H1 (cell line): ENCODE results near the gene MNAT1. TPM values are rescaled to one million over a fixed set of nuclear protein-coding genes. Genes with fewer than 3 reads are reported as not detected.

Experiments
- KDM1A ChIP-seq: fragments of 200-600, 300-600 bp; sonication (generic); IDR thresholded peaks from 2 replicates; pipeline ENCODE4 v1.7.1; 2016; ENCODE audit warnings: mild to moderate bottlenecking, low read length, borderline replicate concordance
- PHF8 ChIP-seq: fragments of 200-600 bp; sonication (generic); conservative IDR thresholded peaks from 2 replicates; pipeline ENCODE4 v1.7.1; 2012; ENCODE audit warnings: low read depth, mild to moderate bottlenecking, inconsistent platforms, low read length, moderate library complexity
- POLR2A ChIP-seq, 2 experiments: IDR thresholded peaks; 1 replicate in 1 of 2; 2 replicates in 1 of 2; pipeline ENCODE4 v1.6.1; 2011; ENCODE audit warnings: low read depth in 2 of 2, low read length in 2 of 2, mild to moderate bottlenecking in 2 of 2; ENCODE audit errors: control extremely low read depth in 1 of 2
- TAF7 ChIP-seq: optimal IDR thresholded peaks from 2 replicates; pipeline ENCODE3; 2011; ENCODE audit warnings: low read depth, mild to moderate bottlenecking, inconsistent platforms, low read length, moderate library complexity, borderline replicate concordance
- polyA plus RNA-seq, 7 experiments: library from polyadenylated mRNA; depleted of rRNA in 3 of 7; stranded (reverse) in 5 of 7; unstranded in 2 of 7; fragments of >200 nt in 5 of 7; fragments of 200-250 nt in 2 of 7; gene quantifications; 1 replicate in 5 of 7; 2 replicates in 1 of 7; 4 replicates in 1 of 7; pipeline versions ENCODE4 v1.2.1 to v1.2.3, GENCODE V29; 2011 to 2013; ENCODE audit warnings: missing spikeins in 2 of 7, mixed read lengths in 2 of 7
- total RNA-seq: library from RNA; stranded (reverse); fragmentation: NEBNext Ultra II Directional; extraction: Animal tissue kit (Norgen Biotek cat#: 25700); gene quantifications from 2 replicates; pipeline ENCODE4 v1.2.1, GENCODE V29; 2021
- TF ChIP-seq, protein P1 (sequence below), 3 experiments: IDR thresholded peaks; 1 replicate in 2 of 3; 2 replicates in 1 of 3; pipeline versions ENCODE4 v1.5.1 to v1.6.1; 2011; ENCODE audit warnings: low read length in 3 of 3, mild to moderate bottlenecking in 3 of 3, inconsistent platforms in 2 of 3, low read depth in 1 of 3, moderate library complexity in 1 of 3; ENCODE audit not compliant: insufficient read depth in 1 of 3; ENCODE audit errors: control extremely low read depth in 1 of 3
- TF ChIP-seq, protein P2 (sequence below): IDR thresholded peaks from 2 replicates; pipeline ENCODE4 v1.6.1; 2011; ENCODE audit warnings: low read length, improper control_type of control experiment

Gene MNAT1
- total and polyA plus RNA-seq, 2 of the 8 experiments (the other 6 are each of a cell fraction or from before 2014, with no cell fraction given) = 34.7 to 52.1 TPM

DNA sequence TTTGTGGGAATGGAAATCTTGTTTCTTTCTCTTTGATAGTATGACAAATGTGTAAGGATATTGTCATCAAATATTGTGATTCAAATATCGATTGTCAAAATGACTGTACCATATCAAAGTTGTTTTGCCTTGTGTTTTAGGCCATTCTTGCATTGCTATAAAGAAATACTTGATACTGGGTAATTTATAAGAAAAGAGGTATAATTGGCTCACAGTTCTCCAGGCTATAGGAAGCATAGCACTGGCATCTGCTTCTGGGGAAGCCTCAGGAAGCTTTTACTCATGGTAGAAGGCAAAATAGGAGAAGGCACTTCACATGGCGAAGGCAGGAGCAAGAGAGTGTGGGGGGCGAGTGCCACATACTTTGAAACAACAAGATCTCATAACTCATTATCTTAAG lies 238.5 kb downstream of the MNAT1 start (continued):
- TF ChIP-seq, protein P1, sequence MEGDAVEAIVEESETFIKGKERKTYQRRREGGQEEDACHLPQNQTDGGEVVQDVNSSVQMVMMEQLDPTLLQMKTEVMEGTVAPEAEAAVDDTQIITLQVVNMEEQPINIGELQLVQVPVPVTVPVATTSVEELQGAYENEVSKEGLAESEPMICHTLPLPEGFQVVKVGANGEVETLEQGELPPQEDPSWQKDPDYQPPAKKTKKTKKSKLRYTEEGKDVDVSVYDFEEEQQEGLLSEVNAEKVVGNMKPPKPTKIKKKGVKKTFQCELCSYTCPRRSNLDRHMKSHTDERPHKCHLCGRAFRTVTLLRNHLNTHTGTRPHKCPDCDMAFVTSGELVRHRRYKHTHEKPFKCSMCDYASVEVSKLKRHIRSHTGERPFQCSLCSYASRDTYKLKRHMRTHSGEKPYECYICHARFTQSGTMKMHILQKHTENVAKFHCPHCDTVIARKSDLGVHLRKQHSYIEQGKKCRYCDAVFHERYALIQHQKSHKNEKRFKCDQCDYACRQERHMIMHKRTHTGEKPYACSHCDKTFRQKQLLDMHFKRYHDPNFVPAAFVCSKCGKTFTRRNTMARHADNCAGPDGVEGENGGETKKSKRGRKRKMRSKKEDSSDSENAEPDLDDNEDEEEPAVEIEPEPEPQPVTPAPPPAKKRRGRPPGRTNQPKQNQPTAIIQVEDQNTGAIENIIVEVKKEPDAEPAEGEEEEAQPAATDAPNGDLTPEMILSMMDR (IDR thresholded peaks at IDR 0.05; ENCODE audit: control extremely low read depth in 1 of 3, insufficient read depth in 1 of 3, low read depth in 1 of 3, low read length in 3 of 3) = no peak
- TF ChIP-seq KDM1A = no peak
- no peak for TF ChIP-seq PHF8
- no peak for TF ChIP-seq TAF7
- TF ChIP-seq, protein P2, sequence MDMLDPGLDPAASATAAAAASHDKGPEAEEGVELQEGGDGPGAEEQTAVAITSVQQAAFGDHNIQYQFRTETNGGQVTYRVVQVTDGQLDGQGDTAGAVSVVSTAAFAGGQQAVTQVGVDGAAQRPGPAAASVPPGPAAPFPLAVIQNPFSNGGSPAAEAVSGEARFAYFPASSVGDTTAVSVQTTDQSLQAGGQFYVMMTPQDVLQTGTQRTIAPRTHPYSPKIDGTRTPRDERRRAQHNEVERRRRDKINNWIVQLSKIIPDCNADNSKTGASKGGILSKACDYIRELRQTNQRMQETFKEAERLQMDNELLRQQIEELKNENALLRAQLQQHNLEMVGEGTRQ = no peak
- TF ChIP-seq POLR2A (IDR thresholded peaks at IDR 0.05; ENCODE audit: control extremely low read depth in 1 of 2, low read depth in 2 of 2, low read length in 2 of 2) = no peak
